NCI-H1417 (cell line): Measurements from ENCODE around the gene LCP2.

Source experiments
- DNase-seq, 3 experiments: peaks; one replicate each; lab custom pipeline; 2025; lab: John Stamatoyannopoulos, UW

The LCP2 gene

GRCh38 chr5:170296036-170296934 lies 1.3 kb downstream of the LCP2 start:
- DNase-seq = no peak

- no peak for DNase-seq
These were observed 3.0 kb downstream of the LCP2 start for GRCh38 chr5:170294556-170294955.

- DNase-seq = no peak
These were observed 3.5 kb downstream of the LCP2 start for GRCh38 chr5:170294057-170294456.

GRCh38 chr5:170293273-170293672 lies 4.3 kb downstream of the LCP2 start:
- DNase-seq = no peak

GRCh38 chr5:170292179-170293104 lies 5.1 kb downstream of the LCP2 start:
- no peak for DNase-seq

- no peak for DNase-seq
These were observed 7.1 kb downstream of the LCP2 start for GRCh38 chr5:170290498-170290897.

DNA sequence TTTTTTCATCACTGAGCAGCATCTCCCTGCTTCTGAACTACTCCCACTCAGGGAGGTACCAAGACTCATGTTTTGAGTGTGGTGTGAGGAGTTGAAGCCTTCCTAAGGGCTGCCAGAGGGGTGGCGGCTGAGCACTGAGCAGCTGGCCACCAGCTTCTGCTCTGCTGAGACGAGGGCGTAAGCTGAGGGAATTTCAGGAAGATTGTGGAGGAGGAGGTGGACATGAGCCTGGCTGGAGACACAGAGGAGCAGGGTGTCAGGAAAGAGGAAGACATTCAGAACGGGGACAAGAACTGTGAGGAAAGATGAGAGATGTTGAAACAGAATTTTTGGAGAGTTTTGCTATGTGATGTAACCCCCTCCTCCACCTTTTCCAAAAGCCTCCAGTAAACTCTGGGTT lies 7.8 kb downstream of the LCP2 start:
- DNase-seq = no peak

DNA sequence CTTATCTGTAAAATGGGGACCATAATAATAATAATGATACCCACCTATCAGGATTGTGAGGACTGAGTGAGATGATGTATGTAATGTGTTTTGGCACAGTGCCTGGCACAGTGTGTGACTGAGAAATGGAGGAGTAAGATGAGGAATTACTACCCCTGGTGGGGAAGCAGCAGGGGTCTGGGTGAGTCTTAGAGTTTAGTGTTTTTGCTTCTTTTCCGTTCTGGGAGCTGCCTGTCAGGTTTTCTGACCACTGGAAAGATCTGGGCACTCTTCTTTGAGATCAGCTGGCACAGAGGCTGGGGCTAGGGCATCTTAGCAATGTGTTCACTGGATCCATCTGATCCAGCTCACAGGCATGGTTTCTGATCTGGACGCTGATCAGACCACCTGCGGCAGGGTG lies 8.5 kb downstream of the LCP2 start:
- no peak for DNase-seq

GRCh38 chr5:170288551-170288950 lies 9.0 kb downstream of the LCP2 start:
- DNase-seq = no peak

- no peak for DNase-seq
These were observed 9.4 kb downstream of the LCP2 start for GRCh38 chr5:170288151-170288550.

GRCh38 chr5:170287532-170287931 lies 10.0 kb downstream of the LCP2 start:
- DNase-seq = no peak

DNA sequence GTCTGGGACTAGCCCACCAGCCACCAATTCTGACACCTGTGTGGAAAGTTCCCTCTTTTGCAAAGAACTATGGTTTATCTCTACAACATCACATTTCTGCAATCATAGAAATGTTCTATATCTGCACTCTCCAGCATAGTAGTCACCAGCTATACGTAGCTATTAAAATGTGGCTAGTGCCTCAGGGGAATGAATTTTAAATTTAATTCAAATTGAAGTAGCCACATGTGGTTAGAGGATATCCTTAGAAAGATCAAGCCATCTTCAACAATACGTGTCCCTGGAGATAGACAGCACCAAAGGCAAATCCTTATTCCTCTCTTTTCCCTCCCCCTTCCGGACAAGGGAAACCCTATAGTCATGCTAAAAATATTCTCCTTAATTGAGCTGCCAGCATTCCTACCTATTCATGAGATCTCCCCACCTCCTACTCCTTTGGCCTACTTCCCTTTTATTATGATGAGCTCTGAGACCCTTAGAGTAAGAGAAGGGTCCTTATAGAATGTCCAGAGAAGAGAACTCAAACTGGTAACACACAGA lies 11.1 kb downstream of the LCP2 start:
- DNase-seq = no peak

DNA sequence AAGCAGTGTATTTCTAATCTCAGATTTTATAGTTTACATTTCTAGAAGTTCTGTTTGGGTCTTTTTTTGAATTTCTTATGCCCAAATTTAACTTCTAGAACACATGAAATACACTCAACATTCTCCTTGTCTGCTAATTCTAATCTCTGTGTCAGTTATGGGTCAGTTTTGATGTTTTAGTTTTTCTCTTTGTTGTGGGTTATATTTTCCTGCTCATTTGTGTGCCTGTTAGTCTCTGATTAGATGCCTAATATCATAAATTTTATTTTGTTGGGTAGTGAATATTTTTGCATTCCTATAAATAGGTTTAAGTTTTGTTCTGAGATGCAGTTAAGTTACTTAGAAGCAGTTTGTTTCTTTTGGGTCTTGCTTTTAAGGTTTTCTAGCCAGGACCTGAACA lies 12.4 kb downstream of the LCP2 start:
- DNase-seq = no peak

DNA sequence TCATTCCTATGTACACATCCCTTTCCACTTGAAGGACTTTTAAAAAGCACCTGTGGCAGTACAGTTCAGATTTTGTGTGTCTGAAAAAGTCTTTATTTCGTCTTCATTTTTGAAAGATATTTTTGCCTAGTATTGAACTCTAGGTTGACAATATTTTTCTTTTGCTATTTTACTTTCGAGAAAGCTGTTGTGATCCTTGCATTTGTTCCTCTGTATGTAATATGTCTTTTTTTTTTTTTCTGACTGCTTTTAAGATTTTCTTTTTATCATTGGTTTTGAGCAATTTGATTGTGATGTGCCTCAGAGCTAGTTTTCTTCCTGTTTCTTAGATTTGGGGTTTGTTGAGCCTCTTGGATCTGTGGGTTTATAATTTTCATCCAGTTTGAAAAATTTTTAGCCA lies 13.3 kb downstream of the LCP2 start:
- no peak for DNase-seq

DNA sequence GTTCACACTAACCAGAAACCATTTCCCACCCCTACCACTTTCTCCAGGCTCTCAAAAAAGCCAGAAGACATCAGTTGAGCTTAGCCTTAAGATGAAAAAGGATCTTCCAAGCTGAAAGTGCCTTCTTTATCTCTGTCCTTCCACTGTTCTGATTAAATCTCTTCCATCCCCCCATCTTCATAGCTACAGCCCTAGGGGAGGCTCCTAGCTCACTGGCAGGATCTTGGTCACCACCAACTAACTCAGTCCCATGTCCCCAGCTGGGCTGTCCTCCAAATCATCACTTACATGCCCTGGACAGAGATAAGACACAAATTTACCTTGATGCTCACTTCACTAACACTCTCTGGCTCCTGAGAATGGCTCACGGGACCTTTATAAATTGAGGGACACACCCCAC lies 14.3 kb downstream of the LCP2 start:
- no peak for DNase-seq

- DNase-seq = no peak
These were observed 17.5 kb downstream of the LCP2 start for GRCh38 chr5:170280011-170280493.

DNA sequence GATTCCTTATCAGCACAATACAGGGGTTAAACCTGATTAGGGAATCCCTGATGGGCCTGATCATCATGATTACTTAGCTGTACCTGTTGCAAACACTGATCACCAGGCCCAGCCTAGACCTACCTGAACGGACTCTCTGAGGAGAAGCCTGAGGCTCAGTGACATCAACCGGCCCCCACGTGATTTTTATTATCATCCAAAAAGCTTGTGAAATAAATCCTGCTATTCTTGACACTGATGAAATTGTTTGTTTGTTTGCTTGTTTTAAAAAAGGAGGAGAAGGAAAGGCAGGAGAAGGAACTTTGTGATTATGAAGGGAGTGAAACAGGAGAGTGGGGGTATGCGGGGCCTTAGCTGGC lies 18.1 kb downstream of the LCP2 start:
- no peak for DNase-seq

DNA sequence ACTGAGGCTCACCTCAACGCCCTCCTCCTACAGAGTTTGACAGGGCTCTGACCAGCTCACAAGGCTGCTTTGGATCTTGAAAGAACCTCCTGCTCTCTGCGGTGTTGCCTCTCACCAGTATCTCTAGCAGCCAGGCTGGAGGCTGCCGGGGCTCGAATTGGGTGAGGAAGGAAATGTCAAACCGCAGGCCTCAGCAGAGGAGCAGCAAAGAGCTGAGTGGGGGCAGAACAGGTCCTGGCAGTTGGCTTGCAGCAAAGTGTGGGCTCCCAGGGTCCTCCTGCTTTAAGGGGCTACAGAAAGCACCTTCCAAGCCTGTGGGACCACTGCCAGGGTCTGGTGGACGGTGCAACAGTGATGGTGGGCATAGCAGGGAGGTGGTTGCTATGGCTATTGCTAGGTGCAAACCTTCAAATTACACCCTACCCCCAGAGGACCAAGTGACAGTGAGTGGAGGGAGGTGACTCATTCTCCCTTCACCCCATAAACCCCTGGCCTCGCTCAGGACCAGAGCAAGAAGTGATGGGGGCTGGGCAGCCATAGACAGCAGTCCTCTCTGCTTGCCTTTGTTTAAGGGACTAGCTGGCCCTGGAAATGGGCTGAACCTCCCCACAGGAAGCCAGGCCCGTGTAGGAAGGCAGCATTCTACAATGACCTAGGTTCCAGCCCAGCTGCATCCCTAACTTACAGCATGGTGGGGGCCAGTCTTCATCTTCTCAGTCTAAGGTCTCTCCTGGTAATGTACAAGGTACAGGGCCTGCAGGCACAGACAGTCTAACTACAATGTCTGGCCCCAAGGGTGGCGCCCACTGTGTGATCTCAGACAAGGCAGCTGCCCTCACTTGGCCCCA lies 18.7 kb downstream of the LCP2 start:
- DNase-seq = no peak

DNA sequence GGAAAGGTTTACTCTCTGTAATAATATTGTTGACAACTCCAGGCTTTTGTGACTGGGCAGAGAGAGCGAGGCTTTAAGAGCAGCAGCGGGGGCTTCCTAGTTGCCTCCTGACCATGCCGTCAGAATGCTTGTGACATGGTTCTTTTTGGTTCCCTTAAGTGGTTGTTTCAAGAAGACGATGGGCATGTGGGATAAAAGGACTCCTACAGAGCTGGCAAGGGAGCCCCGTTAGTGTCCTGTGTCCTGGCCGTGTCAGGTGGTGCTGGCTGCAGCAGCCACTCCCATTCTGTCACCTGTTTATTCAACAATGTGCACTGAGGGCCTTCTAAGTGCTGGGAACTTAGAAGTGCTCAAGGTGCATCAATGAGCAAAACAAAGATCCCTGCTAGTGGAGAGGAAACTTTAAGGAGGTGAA lies 19.7 kb downstream of the LCP2 start:
- DNase-seq = no peak

- DNase-seq = no peak
These were observed 21.4 kb downstream of the LCP2 start for GRCh38 chr5:170276140-170276539.

- no peak for DNase-seq
These were observed 22.1 kb downstream of the LCP2 start for GRCh38 chr5:170275376-170275994.
